RWPE2 (cell line): ENCODE results near the gene MTERF2.

ENCODE experiments used
- ATAC-seq: fragments of 200-7000 bp; cut with Tn5 transposase; 3 replicates; pipeline ENCODE4 v1.9.1; 2021; ENCODE audit warnings: low read depth
- DNase-seq: peaks from one replicate; pipeline ENCODE4 v3.0.0-alpha.2; 2020; ENCODE audit warnings: low spot score
- H3K27ac ChIP-seq: fragments of 450-650 bp; 2 replicates; pipeline ENCODE4 v1.5.1; 2017; ENCODE audit warnings: mild to moderate bottlenecking; ENCODE audit not compliant: poor library complexity, severe bottlenecking
- H3K27me3 ChIP-seq: fragments of 250-450 bp; sonication (Bioruptor Pico); 2 replicates; pipeline ENCODE4 v1.5.1; 2021; ENCODE audit warnings: mild to moderate bottlenecking, moderate library complexity; ENCODE audit not compliant: insufficient read depth, poor library complexity, severe bottlenecking
- H3K36me3 ChIP-seq: fragments of 250-450 bp; sonication (Bioruptor Pico); 2 replicates; pipeline ENCODE4 v1.5.1; 2020; ENCODE audit warnings: low read depth, mild to moderate bottlenecking, moderate library complexity
- H3K4me1 ChIP-seq: fragments of 250-450 bp; sonication (Bioruptor Pico); 2 replicates; pipeline ENCODE4 v1.5.1; 2021; ENCODE audit warnings: mild to moderate bottlenecking, moderate library complexity; ENCODE audit not compliant: insufficient read depth, poor library complexity, severe bottlenecking
- H3K4me3 ChIP-seq: fragments of 250-450 bp; sonication (Bioruptor Pico); 2 replicates; pipeline ENCODE4 v1.5.1; 2021; ENCODE audit warnings: mild to moderate bottlenecking, moderate library complexity; ENCODE audit not compliant: severe bottlenecking
- H3K9me3 ChIP-seq: fragments of 250-450 bp; sonication (Bioruptor Pico); 2 replicates; pipeline ENCODE4 v1.5.1; 2021; ENCODE audit warnings: mild to moderate bottlenecking, moderate library complexity; ENCODE audit not compliant: severe bottlenecking
- CTCF ChIP-seq: fragments of 450-650 bp; IDR thresholded peaks from one replicate; pipeline ENCODE4 v1.5.1; 2017; ENCODE audit warnings: mild to moderate bottlenecking, moderate library complexity; ENCODE audit not compliant: poor library complexity, severe bottlenecking

The MTERF2 gene

GRCh38 chr12:107025671-107026070, 38.7 kb upstream of the MTERF2 start:
- ATAC-seq (peak; percentile 20; the same call in 1 of the 3 replicates), DNase-seq (no peak)
- Histone ChIP-seq H3K27ac (no peak overlapping the region), H3K9me3 (no peaks in the 10 kb centered on the region), H3K4me3 (no peak overlapping the region), H3K36me3 (no peaks in the 10 kb centered on the region), H3K4me1 (peaks cover 31% of the 10 kb centered on the region), H3K27me3 (no peaks in the 10 kb centered on the region)
- no peak for TF ChIP-seq CTCF

DNA sequence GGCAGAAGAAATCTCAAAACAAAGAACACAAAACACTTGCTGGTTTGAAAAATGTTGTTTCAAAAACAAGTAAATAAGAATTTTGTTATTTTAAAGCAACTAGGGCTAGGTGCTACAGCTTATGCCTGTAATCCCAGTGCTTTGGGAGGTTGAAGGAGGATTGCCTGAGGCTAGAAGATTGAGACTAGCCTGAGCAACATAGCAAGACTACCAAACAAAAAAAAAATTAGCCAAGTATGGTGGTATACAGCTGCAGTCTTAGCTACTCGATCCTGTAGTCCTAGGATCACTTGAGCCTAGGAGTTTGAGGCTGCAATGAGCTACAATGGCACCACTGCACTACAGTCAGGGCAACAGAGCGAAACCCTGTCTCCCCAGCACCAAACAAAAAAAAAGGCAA, 32.6 kb upstream of the MTERF2 start:
- no peak for TF ChIP-seq CTCF
- ATAC-seq = no peak
- Histone ChIP-seq H3K9me3 (no peaks in the 10 kb centered on the region), H3K4me3 (no peak overlapping the region), H3K4me1 (no peaks in the 10 kb centered on the region), H3K27ac (no peak overlapping the region), H3K27me3 (no peaks in the 10 kb centered on the region), H3K36me3 (no peaks in the 10 kb centered on the region; the same call in 1 of the 2 replicates)
- DNase-seq = no peak

- Histone ChIP-seq H3K27me3 (no peaks in the 10 kb centered on the region), H3K4me1 (peaks cover 4% of the 10 kb centered on the region), H3K9me3 (no peaks in the 10 kb centered on the region), H3K36me3 (no peaks in the 10 kb centered on the region; the same call in 1 of the 2 replicates), H3K27ac (no peak overlapping the region), H3K4me3 (no peak overlapping the region)
- no peak for DNase-seq
- no peak for TF ChIP-seq CTCF
- no peak for ATAC-seq
These were observed 30.1 kb upstream of the MTERF2 start for GRCh38 chr12:107017042-107017441.

- H3K9me3 ChIP-seq = no peaks in the 10 kb centered on the region
- H3K4me3 ChIP-seq = no peak overlapping the region
- peaks cover 4% of the 10 kb centered on the region for H3K4me1 ChIP-seq
- peak; percentile 60 for TF ChIP-seq CTCF
- ATAC-seq (peak; percentile 100), DNase-seq (no peak)
- no peaks in the 10 kb centered on the region; the same call in 1 of the 2 replicates for H3K36me3 ChIP-seq
- H3K27me3 ChIP-seq = no peaks in the 10 kb centered on the region
- no peak overlapping the region for H3K27ac ChIP-seq
These were observed 27.1 kb upstream of the MTERF2 start for GRCh38 chr12:107014055-107014454.

DNA sequence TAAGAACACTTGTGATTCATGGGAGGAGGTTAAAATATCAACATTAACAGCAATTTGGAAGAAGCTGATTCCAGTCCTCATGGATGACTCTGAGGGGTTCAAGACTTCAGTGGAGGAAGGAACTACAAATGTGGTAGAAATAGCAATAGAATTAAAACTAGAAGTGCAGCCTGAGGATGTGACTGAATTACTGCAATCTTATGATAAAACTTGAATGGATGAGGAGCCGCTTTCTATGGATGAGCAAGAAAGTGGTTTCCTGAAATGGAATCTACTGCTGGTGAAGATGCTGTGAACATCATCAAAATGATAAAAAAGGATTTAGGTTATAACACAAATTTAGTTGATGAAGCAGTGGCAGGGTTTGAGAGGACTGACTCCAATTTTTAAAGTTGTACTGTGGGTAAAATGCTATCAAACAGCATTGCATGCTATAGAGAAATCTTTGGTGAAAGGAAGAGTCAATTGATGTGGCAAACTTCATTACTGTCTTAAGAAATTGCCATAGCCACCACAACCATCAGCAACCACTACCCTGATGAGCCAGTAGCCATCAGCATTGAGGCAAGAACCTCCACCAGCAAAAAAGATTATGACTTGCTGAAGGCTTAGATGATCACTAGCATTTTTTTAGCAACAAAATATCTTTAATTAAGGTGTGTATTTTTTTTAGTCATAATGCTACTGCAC, 25.9 kb upstream of the MTERF2 start:
- Histone ChIP-seq H3K9me3 (no peaks in the 10 kb centered on the region), H3K4me1 (peaks cover 4% of the 10 kb centered on the region), H3K27me3 (no peaks in the 10 kb centered on the region), H3K36me3 (no peaks in the 10 kb centered on the region), H3K4me3 (no peak overlapping the region), H3K27ac (no peak overlapping the region)
- TF ChIP-seq CTCF = no peak
- DNase-seq (no peak), ATAC-seq (no peak)
